ENCODE results near the gene INHBB.

Gene INHBB

GRCh38 chr2:120350080-120350479, 4.1 kb downstream of the INHBB start:
- Histone ChIP-seq H3K79me2 (ENCODE audit: insufficient read depth, low read length) (no peaks in the 10 kb centered on the region), H3K9me3 (ENCODE audit: low read length) (no peaks in the 10 kb centered on the region), H3K27ac (ENCODE audit: low read depth, low read length, poor library complexity, severe bottlenecking) (no peak overlapping the region), H3K36me3 (ENCODE audit: insufficient read depth, low read length) (no peaks in the 10 kb centered on the region), H3K4me3 (ENCODE audit: low read depth, low read length, poor library complexity, severe bottlenecking) (no peak overlapping the region), H3F3A (ENCODE audit: insufficient read depth, low read length) (no peaks in the 10 kb centered on the region), H3K4me1 (ENCODE audit: insufficient read depth, low read length, severe bottlenecking) (no peaks in the 10 kb centered on the region), H3K4me2 (ENCODE audit: low read length) (no peak overlapping the region), H4K20me1 (ENCODE audit: insufficient read depth, low read length) (no peaks in the 10 kb centered on the region), H3K9me2 (ENCODE audit: low read depth, low read length) (no peaks in the 10 kb centered on the region), H3K27me3 (ENCODE audit: insufficient read depth, low read length) (peaks cover 7% of the 10 kb centered on the region; the same call in 1 of the 2 replicates), H2AFZ (ENCODE audit: low read length) (no peak overlapping the region), H3K9ac (ENCODE audit: low read length) (no peak overlapping the region)
- TF ChIP-seq EZH2 (IDR thresholded peaks at IDR 0.05; ENCODE audit: borderline replicate concordance, low read length) (no peak), CTCF (IDR thresholded peaks at IDR 0.05; ENCODE audit: low read length) (no peak)

GRCh38 chr2:120350801-120351320, 4.9 kb downstream of the INHBB start:
- H3K4me3 ChIP-seq (ENCODE audit: low read depth, low read length, poor library complexity, severe bottlenecking): no peak overlapping the region
- peaks cover 7% of the 10 kb centered on the region; the same call in 1 of the 2 replicates for H3K27me3 ChIP-seq (ENCODE audit: insufficient read depth, low read length)
- TF ChIP-seq CTCF (IDR thresholded peaks at IDR 0.05; ENCODE audit: low read length): no peak
- no peak for TF ChIP-seq EZH2 (IDR thresholded peaks at IDR 0.05; ENCODE audit: borderline replicate concordance, low read length)
- no peak overlapping the region for H3K9ac ChIP-seq (ENCODE audit: low read length)
- no peaks in the 10 kb centered on the region for H3K9me2 ChIP-seq (ENCODE audit: low read depth, low read length)
- H2AFZ ChIP-seq (ENCODE audit: low read length): no peak overlapping the region
- no peaks in the 10 kb centered on the region for H3F3A ChIP-seq (ENCODE audit: insufficient read depth, low read length)
- no peaks in the 10 kb centered on the region for H4K20me1 ChIP-seq (ENCODE audit: insufficient read depth, low read length)
- no peak overlapping the region for H3K4me2 ChIP-seq (ENCODE audit: low read length)
- no peaks in the 10 kb centered on the region for H3K36me3 ChIP-seq (ENCODE audit: insufficient read depth, low read length)
- no peaks in the 10 kb centered on the region for H3K9me3 ChIP-seq (ENCODE audit: low read length)
- H3K27ac ChIP-seq (ENCODE audit: low read depth, low read length, poor library complexity, severe bottlenecking): no peak overlapping the region
- no peaks in the 10 kb centered on the region for H3K79me2 ChIP-seq (ENCODE audit: insufficient read depth, low read length)
- H3K4me1 ChIP-seq (ENCODE audit: insufficient read depth, low read length, severe bottlenecking): no peaks in the 10 kb centered on the region

- Histone ChIP-seq H3K27me3 (ENCODE audit: insufficient read depth, low read length) (no peaks in the 10 kb centered on the region; the same call in 1 of the 2 replicates), H2AFZ (ENCODE audit: low read length) (no peak overlapping the region)
Measured at GRCh38 chr2:120352696-120353590, 7.0 kb downstream of the INHBB start.

More at GRCh38 chr2:120352696-120353590, 7.0 kb downstream of the INHBB start:
- H3K4me1 ChIP-seq (ENCODE audit: insufficient read depth, low read length, severe bottlenecking): no peaks in the 10 kb centered on the region
- H3F3A ChIP-seq (ENCODE audit: insufficient read depth, low read length): no peaks in the 10 kb centered on the region
- H3K9ac ChIP-seq (ENCODE audit: low read length): no peak overlapping the region
- H3K9me3 ChIP-seq (ENCODE audit: low read length): no peaks in the 10 kb centered on the region
- H3K79me2 ChIP-seq (ENCODE audit: insufficient read depth, low read length): no peaks in the 10 kb centered on the region
- H4K20me1 ChIP-seq (ENCODE audit: insufficient read depth, low read length): no peaks in the 10 kb centered on the region
- no peaks in the 10 kb centered on the region for H3K9me2 ChIP-seq (ENCODE audit: low read depth, low read length)
- H3K4me3 ChIP-seq (ENCODE audit: low read depth, low read length, poor library complexity, severe bottlenecking): no peak overlapping the region
- no peak overlapping the region for H3K4me2 ChIP-seq (ENCODE audit: low read length)
- no peak for TF ChIP-seq CTCF (IDR thresholded peaks at IDR 0.05; ENCODE audit: low read length)
- H3K27ac ChIP-seq (ENCODE audit: low read depth, low read length, poor library complexity, severe bottlenecking): no peak overlapping the region
- no peaks in the 10 kb centered on the region for H3K36me3 ChIP-seq (ENCODE audit: insufficient read depth, low read length)
